Transverse colon (tissue), 4 donors: ENCODE measurements around the gene SPATA31C1. TPM values are rescaled to one million over a fixed set of nuclear protein-coding genes. Genes with fewer than 3 reads are reported as not detected.

ENCODE experiments used
- DNase-seq: peaks from one replicate; pipeline ENCODE4 v3.0.0-alpha.2; 2019
- H3K27ac ChIP-seq, 4 donors: fragments of 200-600 bp; sonication (generic); 2 replicates each; pipeline ENCODE4 v1.5.1; 2016 to 2018; ENCODE audit warnings: inconsistent platforms in 4 of 4
- H3K27me3 ChIP-seq: fragments of 200-600 bp; sonication (generic); 2 replicates; pipeline ENCODE4 v1.5.1; 2017; ENCODE audit warnings: inconsistent platforms
- H3K36me3 ChIP-seq, 4 donors: fragments of 200-600 bp; sonication (generic); 2 replicates each; pipeline ENCODE4 v1.5.1; 2017 to 2019; ENCODE audit warnings: inconsistent platforms in 4 of 4
- H3K4me1 ChIP-seq, 4 donors: fragments of 200-600 bp; sonication (generic); 2 replicates each; pipeline ENCODE4 v1.5.1; 2017 to 2020; ENCODE audit warnings: inconsistent platforms in 4 of 4
- H3K4me3 ChIP-seq, 4 donors: fragments of 200-600 bp; sonication (generic); 1 replicate in 1 of 4; 2 replicates in 3 of 4; pipeline versions ENCODE4 v1.5.1 to v1.6.1; 2017 to 2019; ENCODE audit warnings: inconsistent platforms in 4 of 4
- H3K9me3 ChIP-seq, 2 donors: fragments of 200-600 bp; sonication (generic); 2 replicates each; pipeline ENCODE4 v1.5.1; 2017 to 2019; ENCODE audit warnings: inconsistent platforms in 2 of 2
- CTCF ChIP-seq, 5 experiments: fragments of 200-600 bp in 3 of 5; fragments of 450-650 bp in 2 of 5; sonication (generic) in 3 of 5; IDR thresholded peaks; 1 replicate in 2 of 5; 2 replicates in 3 of 5; pipeline ENCODE4 v1.5.1; 2016 to 2017; ENCODE audit warnings: antibody characterized with exemption in 5 of 5, inconsistent platforms in 3 of 5, mild to moderate bottlenecking in 2 of 5, moderate library complexity in 1 of 5
- EP300 ChIP-seq: sonication (generic); formaldehyde crosslinking; IDR thresholded peaks from one replicate; pipeline ENCODE4 v1.6.1; 2017; ENCODE audit warnings: antibody characterized with exemption, low read depth
- POLR2A ChIP-seq: fragments of 450-650 bp; IDR thresholded peaks from one replicate; pipeline ENCODE4 v1.6.1; 2016; ENCODE audit warnings: antibody characterized with exemption, mild to moderate bottlenecking, moderate library complexity
- POLR2AphosphoS5 ChIP-seq, 3 donors: sonication (generic); formaldehyde crosslinking; IDR thresholded peaks; one replicate each; pipeline ENCODE4 v1.6.1; 2016; ENCODE audit warnings: antibody characterized with exemption in 3 of 3
- WGBS, 2 donors: methylation state at CpG; one replicate each; pipeline ENCODE4 v1.1.5; 2018; ENCODE audit warnings: low coverage in 1 of 2; 5-methylcytosine and 5-hydroxymethylcytosine counted together
- in situ Hi-C, 4 donors: fragments of 200-750 bp; cut with MboI; loops; one replicate each; pipeline versions ENCODE4 v1.15.0 to v1.15.1; 2017; ENCODE audit warnings: low sequenced_read_pairs in 3 of 4, low pct_ligation_motif_present in 1 of 4, low pct_unique_long_range_greater_than_20kb in 1 of 4
- intact Hi-C: fragments of 100-400 bp; cut with DNase I; formaldehyde crosslinking; loops from one replicate; pipeline ENCODE4 v1.15.1; 2023; ENCODE audit warnings: low total_unique reads
- total RNA-seq, 4 donors: library from RNA; depleted of rRNA; stranded (reverse); fragments of >200 nt; gene quantifications; one replicate each; pipeline ENCODE4 v1.1.0, GENCODE V29; 2016

SPATA31C1 gene
- total RNA-seq, 4 donors from 2014 or later = not detected

DNA sequence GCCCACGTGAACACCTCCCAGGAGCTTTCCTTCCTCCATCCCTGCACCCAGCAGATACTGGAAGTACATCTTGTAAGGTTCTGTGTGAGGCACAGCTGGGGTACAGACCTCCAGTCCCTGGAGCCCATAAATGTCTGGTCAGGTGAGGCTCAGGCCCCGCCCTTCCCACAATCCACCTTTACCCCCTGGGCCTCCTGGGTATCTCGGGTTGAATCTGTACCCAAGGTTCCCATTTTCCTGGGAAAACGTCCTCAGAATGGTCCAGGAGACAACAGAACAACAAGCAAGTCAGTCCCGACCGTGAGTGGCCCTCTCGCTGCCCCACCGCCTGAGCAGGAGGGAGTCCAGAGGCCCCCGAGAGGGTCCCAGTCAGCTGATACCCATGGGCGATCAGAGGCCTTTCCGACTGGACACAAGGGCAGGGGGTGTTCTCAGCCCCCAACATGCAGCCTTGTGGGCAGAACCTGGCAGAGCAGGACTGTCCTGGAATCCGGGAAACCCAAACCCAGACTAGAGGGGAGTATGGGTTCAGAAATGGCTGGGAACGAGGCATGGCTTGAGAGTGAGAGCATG, 30.7 kb upstream of the SPATA31C1 start:
- Histone ChIP-seq H3K27ac (no peak overlapping the region), H3K4me3 (no peak overlapping the region), H3K4me1 (no peaks in the 10 kb centered on the region), H3K9me3 (no peaks in the 10 kb centered on the region), H3K36me3 (no peaks in the 10 kb centered on the region), H3K27me3 (no peaks in the 10 kb centered on the region)
- intact Hi-C loops (no loop called here), in situ Hi-C loops (no loop called here)
- DNase-seq = no peak
- no peak for TF ChIP-seq POLR2AphosphoS5 (IDR thresholded peaks at IDR 0.05)
- 82% methylated on average over 12 of the region's 13 CpGs; no CpG with 5 or more reads in 1 of the 2 donors for WGBS, 2 donors

DNA sequence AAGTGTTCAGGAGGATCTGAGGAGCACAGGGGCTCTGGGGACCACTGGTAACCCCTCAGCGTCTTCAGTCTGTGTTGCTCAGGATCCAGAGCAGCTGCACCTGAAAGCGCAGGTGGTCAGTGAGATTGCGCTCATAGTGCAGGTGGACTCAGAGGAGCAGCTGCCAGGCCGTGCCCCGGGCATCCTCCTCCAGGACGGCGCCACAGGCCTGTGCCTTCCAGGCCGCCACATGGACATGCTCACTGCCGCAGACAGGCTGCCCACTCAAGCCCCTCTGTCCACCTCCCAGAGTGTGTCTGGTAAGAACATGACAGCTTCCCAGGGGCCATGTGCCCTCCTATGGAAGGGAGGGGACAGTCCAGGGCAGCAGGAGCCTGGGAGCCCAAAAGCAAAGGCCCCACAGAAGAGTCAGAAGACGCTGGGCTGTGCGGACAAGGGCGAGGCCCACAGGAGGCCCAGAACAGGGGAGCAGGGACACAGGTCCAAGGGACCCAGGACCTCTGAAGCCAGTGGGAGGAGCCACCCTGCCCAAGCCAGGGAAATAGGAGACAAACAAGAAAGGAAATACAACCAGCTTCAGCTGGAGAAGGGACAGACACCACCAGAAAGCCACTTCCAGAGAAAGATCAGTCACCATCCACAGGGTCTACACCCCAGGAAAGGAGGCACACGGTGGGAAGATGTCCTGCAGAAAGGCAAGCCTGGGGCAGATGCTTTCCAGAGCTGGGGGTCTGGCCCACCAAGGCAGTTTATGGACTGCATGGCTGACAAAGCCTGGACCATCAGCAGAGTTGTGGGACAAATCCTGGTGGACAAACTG, 29.9 kb upstream of the SPATA31C1 start:
- H3K4me3 ChIP-seq = no peak overlapping the region
- in situ Hi-C loops (no loop called here), intact Hi-C loops (no loop called here)
- H3K9me3 ChIP-seq = no peaks in the 10 kb centered on the region
- WGBS, 2 donors = 91% methylated on average over 12 of the region's 13 CpGs; no CpG with 5 or more reads in 1 of the 2 donors
- H3K4me1 ChIP-seq = no peaks in the 10 kb centered on the region
- H3K36me3 ChIP-seq = no peaks in the 10 kb centered on the region
- H3K27me3 ChIP-seq = no peaks in the 10 kb centered on the region
- TF ChIP-seq CTCF (IDR thresholded peaks at IDR 0.05) = no peak
- no peak for TF ChIP-seq EP300
- no peak for TF ChIP-seq POLR2A
- TF ChIP-seq POLR2AphosphoS5 (IDR thresholded peaks at IDR 0.05) = no peak
- no peak for DNase-seq
- no peak overlapping the region for H3K27ac ChIP-seq

DNA sequence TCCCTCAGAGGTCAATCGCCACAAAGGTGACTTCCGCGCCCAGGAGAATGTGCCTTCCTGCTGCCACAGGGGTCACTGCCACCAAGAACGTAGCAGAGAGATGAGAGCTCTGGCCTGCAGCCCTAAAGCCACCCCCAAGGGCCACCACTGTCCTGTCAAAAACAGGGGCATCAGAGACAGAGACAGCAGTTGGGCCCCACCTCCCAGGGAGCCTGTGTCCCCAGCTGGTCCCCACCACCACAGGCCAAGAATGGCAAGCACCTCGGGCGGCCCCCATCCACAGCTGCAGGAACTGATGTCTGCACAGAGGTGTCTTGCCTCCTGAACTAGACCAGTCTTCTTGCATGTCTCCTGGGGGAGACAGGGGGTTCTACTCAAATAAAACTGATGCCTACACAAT, 29.3 kb upstream of the SPATA31C1 start:
- Histone ChIP-seq H3K4me1 (no peaks in the 10 kb centered on the region), H3K4me3 (no peak overlapping the region), H3K27me3 (no peaks in the 10 kb centered on the region), H3K9me3 (no peaks in the 10 kb centered on the region), H3K36me3 (no peaks in the 10 kb centered on the region), H3K27ac (no peak overlapping the region)
- intact Hi-C loops (no loop called here), in situ Hi-C loops (no loop called here)
- 82% methylated on average over 6 of the region's 6 CpGs; no CpG with 5 or more reads in 1 of the 2 donors for WGBS, 2 donors
- TF ChIP-seq POLR2AphosphoS5 (IDR thresholded peaks at IDR 0.05) (no peak), EP300 (no peak), CTCF (IDR thresholded peaks at IDR 0.05) (no peak), POLR2A (no peak)
- no peak for DNase-seq

- intact Hi-C loops = no loop called here
- 86% methylated on average over 12 of the region's 12 CpGs; no CpG with 5 or more reads in 1 of the 2 donors for WGBS, 2 donors
- no peaks in the 10 kb centered on the region for H3K4me1 ChIP-seq
- no peaks in the 10 kb centered on the region for H3K9me3 ChIP-seq
- H3K4me3 ChIP-seq = no peak overlapping the region
- no peaks in the 10 kb centered on the region for H3K36me3 ChIP-seq
- DNase-seq = no peak
- TF ChIP-seq POLR2A (no peak), CTCF (IDR thresholded peaks at IDR 0.05) (no peak), EP300 (no peak), POLR2AphosphoS5 (IDR thresholded peaks at IDR 0.05) (no peak)
- no peak overlapping the region for H3K27ac ChIP-seq
- in situ Hi-C loops = no loop called here
- H3K27me3 ChIP-seq = no peaks in the 10 kb centered on the region
These were observed 28.5 kb upstream of the SPATA31C1 start for GRCh38 chr9:87889065-87889881.
